ENCODE measurements around the gene SYNE1. TPM values are rescaled to one million over a fixed set of nuclear protein-coding genes. Genes with fewer than 3 reads are reported as not detected.

The SYNE1 gene
- total RNA-seq, 1 donor from 2014 or later = 24.9 TPM

DNA sequence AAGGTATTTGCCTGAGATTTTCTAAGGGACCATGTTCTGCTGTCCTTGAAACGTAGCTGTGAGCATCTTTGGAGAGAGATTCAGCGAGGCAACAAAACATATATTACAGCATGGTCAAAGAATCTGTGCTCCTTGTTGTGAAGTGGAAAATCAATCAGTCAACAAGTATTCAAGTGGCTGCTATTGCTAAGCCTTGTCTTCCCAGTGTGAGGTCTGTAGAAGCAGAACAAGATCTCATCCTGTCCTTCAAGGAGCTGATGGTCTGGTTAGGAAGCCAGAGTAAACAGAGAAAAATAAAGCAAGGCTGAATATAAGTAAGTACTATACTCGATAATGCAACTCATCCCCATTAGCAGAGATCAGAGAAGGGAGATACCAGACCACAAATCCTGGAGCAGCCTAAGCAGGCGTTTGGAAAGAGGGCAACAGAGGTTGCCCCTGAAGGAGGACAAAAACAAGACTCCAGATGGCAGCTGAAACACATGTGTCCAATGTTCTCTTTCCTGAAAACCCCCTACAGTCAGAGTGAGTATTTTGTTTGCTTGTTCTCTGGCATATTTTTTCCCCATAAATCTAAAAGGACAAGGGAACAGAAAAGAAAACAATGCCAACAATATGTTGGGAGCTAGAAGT is 392.0 kb downstream of the SYNE1 start:
- Mint-ChIP-seq H3K9me3 (no peaks in the 10 kb centered on the region), H3K36me3 (ENCODE audit: low read depth) (peaks cover 13% of the 10 kb centered on the region), H3K4me1 (peaks cover 7% of the 10 kb centered on the region), H3K4me3 (no peak overlapping the region), H3K27ac (ENCODE audit: unreplicated experiment) (no peak overlapping the region), H3K27me3 (ENCODE audit: low read depth) (no peaks in the 10 kb centered on the region)
- TF ChIP-seq, protein P1, sequence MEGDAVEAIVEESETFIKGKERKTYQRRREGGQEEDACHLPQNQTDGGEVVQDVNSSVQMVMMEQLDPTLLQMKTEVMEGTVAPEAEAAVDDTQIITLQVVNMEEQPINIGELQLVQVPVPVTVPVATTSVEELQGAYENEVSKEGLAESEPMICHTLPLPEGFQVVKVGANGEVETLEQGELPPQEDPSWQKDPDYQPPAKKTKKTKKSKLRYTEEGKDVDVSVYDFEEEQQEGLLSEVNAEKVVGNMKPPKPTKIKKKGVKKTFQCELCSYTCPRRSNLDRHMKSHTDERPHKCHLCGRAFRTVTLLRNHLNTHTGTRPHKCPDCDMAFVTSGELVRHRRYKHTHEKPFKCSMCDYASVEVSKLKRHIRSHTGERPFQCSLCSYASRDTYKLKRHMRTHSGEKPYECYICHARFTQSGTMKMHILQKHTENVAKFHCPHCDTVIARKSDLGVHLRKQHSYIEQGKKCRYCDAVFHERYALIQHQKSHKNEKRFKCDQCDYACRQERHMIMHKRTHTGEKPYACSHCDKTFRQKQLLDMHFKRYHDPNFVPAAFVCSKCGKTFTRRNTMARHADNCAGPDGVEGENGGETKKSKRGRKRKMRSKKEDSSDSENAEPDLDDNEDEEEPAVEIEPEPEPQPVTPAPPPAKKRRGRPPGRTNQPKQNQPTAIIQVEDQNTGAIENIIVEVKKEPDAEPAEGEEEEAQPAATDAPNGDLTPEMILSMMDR (conservative IDR thresholded peaks at IDR 0.05) = no peak
- DNase-seq (ENCODE audit: low read depth, low spot score) = no peak

DNA sequence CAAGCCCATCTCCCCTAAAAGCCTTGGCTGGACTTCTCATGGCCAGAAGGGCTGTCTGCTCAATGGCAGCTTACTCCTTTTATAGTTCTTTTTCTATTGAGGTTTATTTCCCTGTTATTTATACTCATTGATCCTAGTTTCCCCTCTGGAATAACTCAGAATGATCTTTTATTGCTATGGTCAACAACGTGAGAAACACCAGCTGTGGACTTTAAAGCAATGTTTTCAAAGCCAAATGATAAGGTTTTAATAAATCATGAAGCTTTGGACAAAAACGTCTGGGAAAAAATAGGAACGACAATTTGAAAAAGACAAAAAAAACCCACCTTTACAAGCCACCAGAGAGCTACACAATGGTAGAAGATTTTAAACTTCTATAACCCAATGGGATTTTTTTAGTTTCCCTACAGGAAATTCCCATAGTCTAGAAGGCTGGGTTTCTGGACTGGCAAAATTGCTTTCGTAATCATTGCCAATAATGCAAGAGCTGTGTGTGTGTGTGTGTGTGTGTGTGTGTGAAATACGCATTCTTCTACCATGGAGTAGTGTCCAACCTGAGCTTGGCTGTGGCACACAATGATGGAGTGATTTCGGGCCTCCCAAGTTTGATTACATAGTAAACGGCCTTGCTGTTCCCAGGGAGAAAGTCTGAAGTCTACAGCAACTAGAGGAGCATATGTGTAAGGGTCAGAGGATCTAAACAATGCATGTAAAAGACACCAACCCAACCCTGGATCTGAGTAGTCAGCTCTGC is 396.0 kb downstream of the SYNE1 start:
- peaks cover 7% of the 10 kb centered on the region for H3K4me1 Mint-ChIP-seq
- H3K27ac Mint-ChIP-seq (ENCODE audit: unreplicated experiment) = no peak overlapping the region
- H3K9me3 Mint-ChIP-seq = no peaks in the 10 kb centered on the region
- H3K27me3 Mint-ChIP-seq (ENCODE audit: low read depth) = no peaks in the 10 kb centered on the region
- peaks cover 12% of the 10 kb centered on the region for H3K36me3 Mint-ChIP-seq (ENCODE audit: low read depth)
- no peak overlapping the region for H3K4me3 Mint-ChIP-seq
- DNase-seq (ENCODE audit: low read depth, low spot score) = no peak
- TF ChIP-seq, protein P1 (conservative IDR thresholded peaks at IDR 0.05) = no peak

DNA sequence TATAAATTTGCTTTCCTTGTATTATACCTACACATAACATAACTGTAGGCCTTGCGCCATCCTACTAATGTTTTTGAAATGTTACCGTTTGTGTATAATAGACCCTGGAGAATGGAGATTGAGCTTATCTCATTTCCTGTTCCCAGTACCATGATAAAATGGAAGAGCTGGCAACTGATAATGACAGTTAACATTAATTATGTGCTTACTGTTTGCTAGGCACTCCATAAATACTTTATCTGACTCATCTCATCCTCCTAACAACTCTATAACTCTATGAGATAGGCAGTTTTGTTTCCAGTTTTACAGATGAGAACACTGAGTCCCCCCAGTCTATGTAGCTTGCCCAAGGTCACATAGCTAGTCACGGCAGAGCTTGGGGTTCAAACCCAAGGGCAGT is 396.7 kb downstream of the SYNE1 start:
- no peak for DNase-seq (ENCODE audit: low read depth, low spot score)
- H3K27me3 Mint-ChIP-seq (ENCODE audit: low read depth) = no peaks in the 10 kb centered on the region

DNA sequence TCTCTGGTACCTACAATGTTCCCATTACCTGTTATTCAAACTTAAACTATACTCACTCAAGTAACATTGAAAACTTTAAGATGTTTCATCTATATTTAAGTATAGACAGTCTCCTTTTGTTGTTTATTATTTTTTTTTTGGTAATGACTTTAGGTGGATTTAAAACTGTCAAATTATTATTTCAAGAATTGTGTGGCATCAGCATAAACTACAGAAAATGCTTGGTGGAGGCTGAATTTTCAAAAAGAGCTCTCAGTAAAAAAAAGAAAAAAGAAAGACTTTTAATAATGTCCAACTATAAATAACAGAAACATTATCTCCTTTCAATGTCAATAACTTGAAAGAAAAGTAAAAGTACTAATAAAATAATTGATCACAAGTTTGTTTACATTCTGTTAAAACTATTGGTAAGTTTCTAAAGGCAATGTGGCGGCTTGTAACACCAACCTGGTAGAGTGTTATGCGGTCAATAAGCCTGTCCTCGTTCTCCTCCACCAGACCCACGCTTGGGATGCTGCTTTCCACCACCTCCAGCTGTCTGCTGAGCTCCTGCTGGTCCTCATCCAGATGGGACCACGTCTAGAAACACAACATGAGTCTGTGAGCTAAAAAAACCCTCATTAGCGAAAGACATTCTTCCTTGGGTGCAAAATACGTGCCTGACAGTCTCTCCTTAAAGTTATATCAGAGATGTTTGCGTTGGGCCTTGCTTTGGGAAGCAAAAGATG is 400.6 kb downstream of the SYNE1 start:
- no peak overlapping the region for H3K4me3 Mint-ChIP-seq
- H3K36me3 Mint-ChIP-seq (ENCODE audit: low read depth) = peaks cover 13% of the 10 kb centered on the region
- H3K27ac Mint-ChIP-seq (ENCODE audit: unreplicated experiment) = no peak overlapping the region
- H3K9me3 Mint-ChIP-seq = no peaks in the 10 kb centered on the region
- H3K4me1 Mint-ChIP-seq = no peaks in the 10 kb centered on the region
- DNase-seq (ENCODE audit: low read depth, low spot score) = no peak
- H3K27me3 Mint-ChIP-seq (ENCODE audit: low read depth) = no peaks in the 10 kb centered on the region
- TF ChIP-seq, protein P1 (conservative IDR thresholded peaks at IDR 0.05) = no peak

More for the DNA sequence above, 396.7 kb downstream of the SYNE1 start:
- H3K4me1 Mint-ChIP-seq = no peaks in the 10 kb centered on the region
- TF ChIP-seq, protein P1 (conservative IDR thresholded peaks at IDR 0.05) = no peak
- H3K36me3 Mint-ChIP-seq (ENCODE audit: low read depth) = peaks cover 12% of the 10 kb centered on the region
- H3K27ac Mint-ChIP-seq (ENCODE audit: unreplicated experiment) = no peak overlapping the region
- no peaks in the 10 kb centered on the region for H3K9me3 Mint-ChIP-seq
- no peak overlapping the region for H3K4me3 Mint-ChIP-seq

DNA sequence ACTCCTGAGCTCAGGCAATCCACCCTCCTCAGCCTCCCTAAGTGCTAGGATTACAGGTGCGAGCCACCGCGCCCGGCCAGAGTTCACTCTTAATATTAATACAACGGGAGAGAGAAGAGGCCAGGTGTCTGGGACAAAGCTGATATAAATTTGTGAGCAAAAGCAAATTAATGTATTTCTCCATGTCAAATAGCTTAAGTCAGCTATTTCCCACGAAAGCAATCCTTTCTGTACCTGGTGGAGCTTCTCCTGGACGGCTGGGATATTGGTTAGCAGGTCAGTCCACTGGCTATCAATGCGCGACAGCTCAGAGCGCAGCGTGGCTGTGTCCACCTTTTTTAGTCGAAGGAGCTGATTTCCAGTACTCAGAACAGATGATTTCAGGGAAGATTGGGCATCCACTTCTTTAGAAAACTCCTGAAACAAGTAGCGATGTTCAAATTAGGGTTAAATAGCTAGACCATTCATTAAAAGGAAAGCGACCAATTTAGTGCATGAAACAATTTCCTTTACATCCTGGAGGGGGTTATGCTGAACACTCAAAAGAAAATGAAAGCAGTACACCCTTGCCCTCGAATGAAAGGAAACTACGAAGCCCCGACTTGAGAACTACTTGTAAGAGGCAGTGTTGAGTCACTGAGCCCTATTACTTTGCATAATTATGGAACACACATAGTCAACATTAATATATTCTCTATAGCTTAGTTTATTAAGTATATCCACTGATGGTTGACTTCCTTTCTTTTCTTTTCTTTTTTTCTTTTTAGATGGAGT is 403.4 kb downstream of the SYNE1 start:
- H3K4me1 Mint-ChIP-seq = no peaks in the 10 kb centered on the region
- H3K36me3 Mint-ChIP-seq (ENCODE audit: low read depth) = peaks cover 5% of the 10 kb centered on the region
- no peak for DNase-seq (ENCODE audit: low read depth, low spot score)
- TF ChIP-seq, protein P1 (conservative IDR thresholded peaks at IDR 0.05) = no peak
- no peaks in the 10 kb centered on the region for H3K9me3 Mint-ChIP-seq
- no peaks in the 10 kb centered on the region for H3K27me3 Mint-ChIP-seq (ENCODE audit: low read depth)
- no peak overlapping the region for H3K27ac Mint-ChIP-seq (ENCODE audit: unreplicated experiment)
- H3K4me3 Mint-ChIP-seq = no peak overlapping the region

Measured in neural crest cell (in vitro differentiated cells).